GM12878 (cell line): ENCODE results near the gene LRRC47. TPM values are rescaled to one million over a fixed set of nuclear protein-coding genes. Genes with fewer than 3 reads are reported as not detected.

ENCODE experiments used
- ATAC-seq: fragments of 200-7000 bp; cut with Tn5 transposase; 3 replicates; pipeline ENCODE4 v1.9.1; 2020; ENCODE audit warnings: mild to moderate bottlenecking, moderate library complexity
- BruUV-seq: library from RNA; stranded (reverse); fragments of 400-500 nt; replicated peaks from 2 replicates; lab custom pipeline; 2021; lab: Mats Ljungman, UMichigan
- CTCF ChIA-PET: fragments of 300-600 bp; sonication (Branson Sonifier 250); formaldehyde crosslinking; extraction: SDS; loops from one replicate; lab custom pipeline; 2021; ENCODE audit warnings: inconsistent platforms; lab: Yijun Ruan, JAX
- POLR2A ChIA-PET: fragments of 350-600 bp; formaldehyde crosslinking; extraction: SDS; loops from one replicate; lab custom pipeline; 2021; ENCODE audit warnings: inconsistent platforms; lab: Charles Lee
- RAD21 ChIA-PET: fragments of 300-600 bp; sonication (Branson Sonifier 250); formaldehyde crosslinking; loops from one replicate; lab custom pipeline; 2023; ENCODE audit warnings: antibody characterized with exemption; ENCODE audit not compliant: unreplicated experiment; lab: Charles Lee
- SMC1A ChIA-PET: fragments of 300-600 bp; sonication (Branson Sonifier 250); formaldehyde crosslinking; loops from one replicate; lab custom pipeline; 2023; ENCODE audit not compliant: unreplicated experiment, uncharacterized antibody; lab: Charles Lee
- DNase-seq: peaks from one replicate; pipeline ENCODE4 v3.0.0-alpha.2; 2011; ENCODE audit warnings: low read depth, low spot score
- FAIRE-seq: peaks from 3 replicates; lab custom pipeline; 2011; peaks lifted over from hg19 to GRCh38; lab: Jason Lieb, UNC
- H2AFZ ChIP-seq: 2 replicates; pipeline ENCODE4 v1.6.0; 2011; ENCODE audit warnings: low read depth, low read length, control low read depth; ENCODE audit not compliant: control insufficient read depth
- H3K27ac ChIP-seq: 2 replicates; pipeline ENCODE4 v1.5.1; 2011; ENCODE audit warnings: control low read depth; ENCODE audit not compliant: control insufficient read depth, insufficient read depth
- H3K27me3 ChIP-seq, 2 experiments: replicated peaks in 1 of 2; 2 replicates each; pipeline versions ENCODE4 v1.6.0 to v1.6.1; 2011; ENCODE audit warnings: low read length in 1 of 2; ENCODE audit not compliant: control insufficient read depth in 2 of 2, insufficient read depth in 2 of 2
- H3K36me3 ChIP-seq, 2 experiments: 2 replicates each; pipeline ENCODE4 v1.5.1; 2011; ENCODE audit warnings: low read length in 1 of 2; ENCODE audit not compliant: control insufficient read depth in 2 of 2, insufficient read depth in 2 of 2
- H3K4me1 ChIP-seq: 2 replicates; pipeline ENCODE4 v1.6.1; 2011; ENCODE audit warnings: mild to moderate bottlenecking, low read length, moderate library complexity, mixed read lengths; ENCODE audit not compliant: control insufficient read depth, insufficient read depth
- H3K4me2 ChIP-seq: 2 replicates; pipeline ENCODE4 v1.6.0; 2011; ENCODE audit warnings: control low read depth; ENCODE audit not compliant: control insufficient read depth, insufficient read depth
- H3K4me3 ChIP-seq: fragments of 200-600 bp; sonication (generic); 2 replicates; pipeline ENCODE4 v1.5.1; 2016
- H3K79me2 ChIP-seq: 2 replicates; pipeline ENCODE4 v1.6.0; 2011; ENCODE audit warnings: low read length; ENCODE audit not compliant: control insufficient read depth, insufficient read depth
- H3K9ac ChIP-seq: 2 replicates; pipeline ENCODE4 v1.8.0; 2011; ENCODE audit warnings: low read length, control low read depth, mixed read lengths; ENCODE audit not compliant: control insufficient read depth, insufficient read depth
- H3K9me3 ChIP-seq: replicated peaks from 3 replicates; pipeline ENCODE4 v1.5.1; 2011; ENCODE audit warnings: mild to moderate bottlenecking, low read length; ENCODE audit not compliant: control insufficient read depth, insufficient read depth
- H4K20me1 ChIP-seq: 2 replicates; pipeline ENCODE4 v1.6.0; 2011; ENCODE audit not compliant: control insufficient read depth, insufficient read depth
- CHD4 ChIP-seq: fragments of 200-600 bp; sonication (generic); IDR thresholded peaks from 2 replicates; pipeline ENCODE4 v1.6.1; 2016; ENCODE audit warnings: mild to moderate bottlenecking
- JUNB ChIP-seq: IDR thresholded peaks from 2 replicates; pipeline ENCODE4 v1.6.1; 2016; ENCODE audit warnings: antibody characterized with exemption, mild to moderate bottlenecking
- NFYA ChIP-seq: IDR thresholded peaks from 2 replicates; pipeline ENCODE4 v1.6.1; 2011; ENCODE audit warnings: low read depth, mild to moderate bottlenecking, low read length, improper control_type of control experiment, borderline replicate concordance
- POU2F2 ChIP-seq: IDR thresholded peaks from 3 replicates; pipeline ENCODE4 v1.6.1; 2011; ENCODE audit warnings: low read depth, mild to moderate bottlenecking, low read length, borderline replicate concordance
- SKIL ChIP-seq: fragments of 450-650 bp; IDR thresholded peaks from 2 replicates; pipeline ENCODE4 v1.6.1; 2017; ENCODE audit warnings: mild to moderate bottlenecking, low read depth, inconsistent platforms; ENCODE audit not compliant: poor library complexity, severe bottlenecking
- SUPT20H ChIP-seq: IDR thresholded peaks from 2 replicates; pipeline ENCODE4 v1.6.1; 2011; ENCODE audit warnings: low read depth, mild to moderate bottlenecking, low read length, moderate library complexity, borderline replicate concordance; ENCODE audit not compliant: control insufficient read depth
- TBL1XR1 ChIP-seq: IDR thresholded peaks from 2 replicates; pipeline ENCODE4 v1.6.1; 2012; ENCODE audit warnings: low read depth, low read length, improper control_type of control experiment
- WRNIP1 ChIP-seq: IDR thresholded peaks from 2 replicates; pipeline ENCODE4 v1.6.1; 2011; ENCODE audit warnings: low read depth, low read length, improper control_type of control experiment, borderline replicate concordance
- ZBTB11 ChIP-seq: fragments of 450-650 bp; formaldehyde crosslinking; IDR thresholded peaks from 2 replicates; pipeline ENCODE4 v1.5.0; 2022; ENCODE audit warnings: mild to moderate bottlenecking, missing genetic modification characterization
- WGBS: methylation state at CpG from one replicate; pipeline ENCODE4 v1.1.6; 2016; ENCODE audit warnings: low lambda C conversion rate; ENCODE audit not compliant: insufficient replicate concordance, insufficient coverage; ENCODE audit errors: missing lambda C conversion rate; 5-methylcytosine and 5-hydroxymethylcytosine counted together
- in situ Hi-C: fragments of 300-500 bp; cut with MboI; formaldehyde crosslinking; loops from 9 replicates; pipeline ENCODE4 v1.14.3; 2018; ENCODE audit warnings: mixed read lengths
- intact Hi-C: fragments of 100-400 bp; cut with micrococcal nuclease; formaldehyde crosslinking; loops from one replicate; pipeline ENCODE4 v1.14.2; 2022; ENCODE audit not compliant: unreplicated experiment
- polyA plus RNA-seq, 11 experiments: library from polyadenylated mRNA; depleted of rRNA in 4 of 11; unstranded in 6 of 11; stranded (reverse) in 5 of 11; fragments of >200 nt; fragmentation: Nextera tagmentation in 4 of 11; fragmentation: Illumina TruSeq in 1 of 11; extraction: Ambion mirVana in 4 of 11; extraction: Trizol in 1 of 11; gene quantifications; 1 replicate in 1 of 11; 2 replicates in 10 of 11; pipeline versions ENCODE4 v1.2.1 to v1.2.3, GENCODE V29; 2011 to 2016; ENCODE audit warnings: inconsistent platforms in 2 of 11, missing spikeins in 2 of 11, low read depth in 1 of 11
- total RNA-seq, 4 experiments: library from RNA; depleted of rRNA in 3 of 4; stranded (reverse); fragments of >200 nt in 3 of 4; fragmentation: Illumina TruSeq in 1 of 4; extraction: Trizol in 1 of 4; gene quantifications; 2 replicates each; pipeline versions ENCODE4 v1.2.1 to v1.2.3, GENCODE V29; 2013 to 2021

The LRRC47 gene
- total and polyA plus RNA-seq, 10 of the 15 experiments (the other 5 are each of a cell fraction or from before 2014, with no cell fraction given): 2.5 to 34.6 (median 18.2) TPM

GRCh38 chr1:3752400-3752945 is 43.8 kb downstream of the LRRC47 start, which contains the start of gene CCDC27:
Gene CCDC27, plus strand, starts transcription at chr1:3752450. Its CDS starts 32 bp downstream, at chr1:3752482.
- in situ Hi-C loops: no loop called here
- ChIA-PET SMC1A (no interaction called here), RAD21 (no interaction called here), POLR2A (no interaction called here), CTCF (interaction anchor here (0.6 kb wide), 1 partner anchor 1284 kb away, joined by 3 read pairs; no protein-coding TSS in a partner anchor)
- Histone ChIP-seq H3K79me2 (no peaks in the 10 kb centered on the region), H4K20me1 (no peaks in the 10 kb centered on the region), H3K9me3 (no peaks in the 10 kb centered on the region), H3K27me3 (peaks cover 0 to 4% of the 10 kb centered on the region in 2 experiments; a peak in 2 of 4 replicates), H2AFZ (no peak within 1 kb of the TSS), H3K9ac (no peak within 1 kb of the TSS), H3K36me3 (no peaks in the 10 kb centered on the region), H3K4me1 (peaks cover 5% of the 10 kb centered on the region), H3K4me3 (no peak within 1 kb of the TSS), H3K27ac (no peak within 1 kb of the TSS), H3K4me2 (no peak within 1 kb of the TSS)
- DNase-seq: no peak
- BruUV-seq: no TSS peak
- TF ChIP-seq ZBTB11: no peak
- TF ChIP-seq SUPT20H: no peak
- TF ChIP-seq SKIL: no peak
- TF ChIP-seq TBL1XR1: no peak
- TF ChIP-seq POU2F2: no peak
- no peak for TF ChIP-seq NFYA
- no peak for TF ChIP-seq JUNB
- no peak for TF ChIP-seq CHD4
- TF ChIP-seq WRNIP1: no peak
- intact Hi-C loops: no loop called here
- no peak for FAIRE-seq
- no peak for ATAC-seq
- WGBS: 48% methylated on average over 17 of the region's 17 CpGs
